ENCODE measurements around the gene NXPE1. TPM values are rescaled to one million over a fixed set of nuclear protein-coding genes. Genes with fewer than 3 reads are reported as not detected.

The NXPE1 gene
- not detected in 5 replicates for total RNA-seq (2022; extraction: Qiagen RNA extraction)

DNA sequence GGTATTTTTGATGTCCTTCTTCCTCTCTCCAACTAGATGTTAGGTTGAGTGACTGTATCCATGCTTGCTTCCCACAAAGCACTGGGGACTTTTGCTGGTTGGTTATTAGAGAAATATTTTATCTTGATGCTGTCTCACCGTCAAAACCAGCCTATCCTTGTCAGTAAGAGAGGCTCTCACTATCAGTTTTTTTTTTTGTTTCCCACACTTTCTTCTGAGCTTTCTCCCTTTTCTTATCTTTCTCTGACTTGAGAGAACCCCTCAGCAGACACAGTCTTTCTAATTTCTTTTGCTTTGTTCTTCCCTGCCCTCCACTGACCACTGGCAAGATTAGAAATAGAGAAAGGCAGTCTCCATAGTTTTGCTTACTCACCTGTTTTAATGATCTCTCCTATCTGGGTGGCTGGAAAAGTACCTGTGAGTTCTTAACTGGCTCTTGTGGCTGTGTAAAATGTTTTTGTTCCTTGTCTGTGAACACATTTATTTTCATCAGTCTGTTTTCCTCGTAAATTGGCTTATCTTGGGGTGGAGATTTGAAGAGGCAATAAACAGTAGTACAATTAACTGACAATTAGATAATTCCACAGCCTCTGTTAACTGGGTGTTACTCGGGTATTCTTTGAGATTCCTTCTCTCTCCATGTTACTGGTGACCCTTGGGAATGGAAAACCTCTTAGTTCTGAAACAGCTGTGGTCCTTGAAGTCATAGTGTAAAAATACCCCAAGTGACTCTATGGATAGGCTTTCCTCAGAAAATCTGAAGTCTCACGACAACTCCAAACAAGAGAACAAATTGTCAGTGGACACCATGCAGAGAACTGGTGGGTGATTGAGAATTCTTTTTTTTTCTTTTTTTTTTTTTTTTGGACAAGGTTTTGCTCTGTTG lies at the start of gene NXPE1:
NXPE1 (minus strand) TSS at position 457 of the 886 bp plus-strand sequence. CDS start 8,680 bp downstream, outside the sequence.

DNA sequence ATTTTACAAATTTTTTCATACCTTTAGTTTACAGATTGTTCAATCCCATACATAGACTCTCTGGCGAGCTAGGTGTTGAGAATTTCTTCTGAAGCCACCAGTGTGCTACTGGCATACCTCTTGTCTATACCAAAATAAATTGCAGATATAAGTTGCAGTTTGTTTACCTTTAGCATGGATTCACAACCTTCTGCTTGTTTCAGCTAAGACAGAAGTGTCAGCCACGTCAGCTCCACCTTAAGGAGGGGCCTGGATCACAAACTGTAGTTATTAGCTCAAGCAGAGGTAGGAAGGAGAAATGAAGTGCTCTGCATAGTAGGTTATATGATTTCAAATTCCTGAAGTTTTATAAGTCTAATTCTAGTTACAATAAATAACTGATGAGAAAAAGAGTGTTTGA lies 35.9 kb upstream of the NXPE1 start, which contains the start of gene NXPE4:
NXPE4 (minus strand) TSS at position 216 of the 400 bp plus-strand sequence. CDS start 1,027 bp downstream, outside the sequence.

Other genes starting within 250 kb of the NXPE1 start
- 3.6 to 4.9 TPM (median 4.1 TPM) in 5 replicates for gene C11orf71, start 159.4 kb downstream of the NXPE1 start, total RNA-seq (2022; extraction: Qiagen RNA extraction)
- gene RBM7, start 159.2 kb downstream of the NXPE1 start, total RNA-seq (2022; extraction: Qiagen RNA extraction) = 21.0 to 31.4 TPM (median 23.8 TPM) in 5 replicates
- 99.7 to 108 TPM (median 100 TPM) in 5 replicates for gene REXO2, start 120.4 kb downstream of the NXPE1 start, total RNA-seq (2022; extraction: Qiagen RNA extraction)
- gene NXPE4, start 35.9 kb upstream of the NXPE1 start, total RNA-seq (2022; extraction: Qiagen RNA extraction) = not detected in 5 replicates
- gene NXPE2, start 118.6 kb upstream of the NXPE1 start, total RNA-seq (2022; extraction: Qiagen RNA extraction) = 0.03 TPM in 1 of 5 replicates, not detected in the others